ENCODE data around the gene USP15.
A peak's percentile ranks its signal among the peaks of the same experiment; 100 is the strongest.

Gene USP15

DNA sequence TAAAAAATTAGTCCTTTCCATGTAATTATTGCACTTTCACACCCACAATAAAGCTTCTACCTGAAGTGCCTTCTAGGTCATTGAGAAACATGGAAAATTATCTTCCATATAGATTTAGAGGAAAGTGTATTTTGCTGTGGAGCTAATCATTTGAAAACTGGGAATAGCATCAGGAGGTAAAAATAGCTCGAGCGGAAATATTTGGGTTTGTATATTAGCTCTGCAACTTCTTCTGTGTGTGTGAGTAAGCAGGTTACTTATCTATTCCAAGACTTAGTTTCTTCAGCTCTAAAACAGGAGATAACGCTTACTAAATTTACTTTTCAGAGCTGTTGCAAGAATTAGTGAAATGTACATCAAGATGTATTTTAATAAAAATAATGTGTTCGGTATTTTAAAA lies 111.5 kb downstream of the USP15 start:
- DNase-seq, result no peak
- ATAC-seq, result no peak

DNA sequence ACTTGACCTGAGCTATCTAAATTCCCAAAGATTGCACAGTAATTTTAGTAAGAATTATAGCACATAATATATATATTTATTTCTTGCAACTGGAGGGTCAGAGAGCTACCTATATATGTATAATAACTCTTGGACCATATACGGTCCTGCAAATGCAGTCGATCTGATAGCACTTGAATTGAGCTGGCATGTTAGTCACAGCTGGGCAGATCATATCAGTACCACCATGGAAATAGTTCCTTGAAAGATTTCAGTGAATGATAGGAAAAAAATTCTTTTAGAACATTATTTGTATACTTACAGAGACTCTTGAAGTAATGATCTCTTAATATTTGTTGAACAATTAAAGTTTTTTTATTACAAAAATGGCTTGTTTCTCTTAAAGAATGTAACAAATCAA lies 111.9 kb downstream of the USP15 start:
- ATAC-seq (no peak), DNase-seq (no peak)

DNA sequence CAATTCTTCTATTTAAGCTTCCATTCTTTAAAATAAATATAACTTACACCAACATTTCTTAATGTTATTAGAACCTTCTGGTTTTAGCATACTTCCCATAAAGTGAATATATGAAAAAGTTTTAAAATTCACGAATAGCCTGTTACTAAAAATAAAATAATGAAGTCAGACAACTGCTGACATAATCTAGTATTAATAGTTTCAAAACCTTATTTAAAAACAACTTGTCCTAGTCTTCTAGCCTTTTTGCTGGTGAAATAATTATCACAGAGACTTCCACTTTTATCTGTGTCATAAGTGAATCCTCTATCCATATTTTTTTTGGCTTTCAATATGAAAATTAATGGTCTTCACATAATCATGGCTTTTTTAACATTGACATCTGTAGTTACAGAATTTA lies 112.6 kb downstream of the USP15 start:
- no peak for ATAC-seq

DNA sequence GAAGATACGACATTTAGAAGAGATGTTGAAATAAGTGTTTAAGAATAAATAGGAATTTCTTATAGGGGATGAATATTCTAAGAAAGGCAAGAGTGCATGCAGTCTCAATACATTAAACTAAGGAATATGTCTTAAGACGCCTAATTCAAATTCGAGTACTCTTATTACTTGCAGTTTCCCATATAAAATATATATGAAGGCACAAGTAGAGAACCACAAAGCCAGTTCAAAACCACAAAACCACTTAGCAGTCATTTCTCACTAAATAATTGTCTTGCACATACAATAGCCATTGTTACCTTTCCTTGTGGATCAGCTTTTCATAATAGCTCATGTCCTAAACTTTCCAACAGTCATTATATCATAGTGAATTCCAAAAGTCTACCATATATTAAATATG lies 115.4 kb downstream of the USP15 start:
- no peak for DNase-seq
- peak; percentile 23 for ATAC-seq

More for the DNA sequence above, 112.6 kb downstream of the USP15 start:
- DNase-seq, result no peak

DNA sequence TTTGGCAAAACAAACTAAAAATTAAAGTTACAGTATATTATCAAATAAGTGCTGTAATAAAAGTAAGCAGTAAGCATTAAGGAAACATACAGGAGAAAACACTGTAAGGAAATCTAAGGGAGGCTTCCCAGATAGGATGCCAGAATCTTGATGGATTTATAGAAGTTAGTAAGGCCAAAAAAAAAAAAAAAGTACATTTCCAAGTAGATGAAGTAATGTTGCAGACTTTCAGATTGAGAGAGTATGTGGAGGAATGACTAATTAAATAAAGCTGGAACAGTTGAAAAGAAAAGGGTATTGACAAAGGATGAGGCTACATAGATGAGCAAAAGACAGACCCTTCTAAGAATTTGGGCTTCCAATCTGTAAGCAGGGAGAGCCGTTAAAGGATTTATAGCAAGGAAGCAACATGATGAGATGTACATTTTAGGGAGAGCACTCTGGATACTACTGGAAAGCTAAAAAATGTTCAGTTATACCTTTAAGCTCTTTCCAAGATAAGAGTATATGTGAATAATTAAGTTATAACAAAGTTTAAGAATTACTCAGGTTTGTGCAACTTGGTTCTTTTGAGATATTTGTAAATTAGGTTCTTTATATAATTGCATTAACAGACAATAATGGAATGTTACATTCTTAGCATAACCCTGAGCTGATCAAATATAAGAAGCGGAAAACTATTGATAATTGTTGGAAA lies 119.0 kb downstream of the USP15 start:
- DNase-seq, result no peak
- ATAC-seq, result no peak

DNA sequence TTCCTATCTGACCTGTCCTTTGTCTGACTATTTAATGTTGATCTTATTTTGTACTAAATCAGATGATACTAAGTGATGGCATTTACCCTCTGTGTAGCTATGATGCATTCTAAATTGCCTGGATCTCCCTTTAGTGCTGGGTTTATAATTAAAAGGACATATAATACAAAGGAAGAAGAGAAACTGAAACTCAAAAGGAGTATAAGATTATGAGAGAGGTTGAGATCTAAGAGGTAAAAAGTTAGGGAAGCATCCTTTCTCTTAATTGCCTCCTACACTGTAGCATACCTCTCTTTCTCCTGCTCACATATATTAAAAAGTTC lies 119.5 kb downstream of the USP15 start:
- no peak for ATAC-seq
- no peak for DNase-seq

DNA sequence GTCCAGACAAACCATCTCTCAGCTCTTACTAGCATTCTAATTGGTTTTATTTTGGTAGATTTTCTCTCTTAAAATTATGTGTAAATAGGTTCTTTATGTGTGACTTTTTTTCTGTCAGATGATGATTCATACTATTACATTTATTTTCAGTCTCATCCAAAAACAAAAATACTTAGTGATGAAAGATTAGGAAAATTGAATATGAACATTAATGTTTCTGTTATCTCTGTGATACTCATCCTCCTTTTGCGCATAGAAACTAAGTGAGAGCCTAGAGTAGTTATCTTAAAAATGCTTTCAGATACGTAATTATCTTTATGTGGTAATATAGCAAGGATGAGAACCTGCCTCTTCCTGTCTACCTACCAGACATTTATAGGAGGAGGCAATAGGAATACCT lies 122.3 kb downstream of the USP15 start:
- DNase-seq, result no peak
- ATAC-seq, result no peak

DNA sequence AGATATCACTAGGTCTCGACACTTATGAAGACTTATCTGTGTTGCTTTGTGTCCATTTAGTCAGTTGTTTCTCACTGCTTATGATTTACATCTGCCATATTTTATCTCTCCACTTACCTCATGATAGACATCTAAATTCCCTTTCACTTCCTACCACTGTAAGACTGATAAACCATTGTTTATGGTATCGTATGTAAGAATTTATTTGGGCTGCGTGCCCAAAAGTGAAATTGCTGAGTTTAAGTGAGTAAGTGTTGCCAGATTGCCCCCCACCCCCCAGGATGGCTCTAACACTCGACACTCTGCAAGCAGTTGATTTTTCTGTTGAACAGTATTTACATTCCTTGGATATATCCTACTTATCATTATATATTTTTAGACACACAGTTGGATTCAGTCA lies 136.5 kb downstream of the USP15 start:
- no peak for DNase-seq
- ATAC-seq, result no peak

DNA sequence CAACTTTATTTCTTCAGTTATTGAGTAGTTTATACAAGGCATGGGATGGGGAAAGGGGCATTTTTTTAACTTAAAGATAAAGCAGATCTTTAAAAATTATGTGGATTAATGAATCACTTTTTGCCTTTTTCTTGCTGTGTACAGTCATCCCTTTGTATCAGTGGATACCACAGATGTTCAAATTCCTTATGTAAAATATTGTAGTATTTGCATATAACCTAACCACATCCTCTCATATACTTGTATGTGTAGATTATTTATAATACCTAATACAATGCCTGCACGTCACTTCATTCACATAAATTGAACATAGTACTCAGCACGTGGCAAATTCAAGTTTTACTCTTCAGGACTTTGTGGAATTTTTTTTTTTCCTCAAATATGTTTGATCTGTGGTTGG lies 139.9 kb downstream of the USP15 start:
- ATAC-seq (no peak), DNase-seq (no peak)

DNA sequence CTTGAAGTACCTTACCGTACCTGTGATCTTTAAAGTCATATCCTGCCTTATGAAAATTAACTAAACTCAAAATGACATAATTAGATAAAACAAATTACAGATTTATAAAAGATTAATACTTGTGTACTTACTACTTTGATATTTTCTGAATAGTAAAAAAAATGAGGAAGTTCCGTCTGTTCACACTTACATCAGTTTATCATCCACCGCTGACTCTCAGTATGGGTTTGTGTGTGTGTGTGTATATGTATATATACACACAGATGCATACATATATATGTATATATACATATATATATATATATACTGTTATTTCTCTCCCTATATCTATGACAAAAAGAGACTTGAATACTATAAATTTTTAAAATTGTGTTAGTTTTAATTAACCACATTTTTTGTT lies 141.4 kb downstream of the USP15 start:
- ATAC-seq, result no peak
- no peak for DNase-seq

DNA sequence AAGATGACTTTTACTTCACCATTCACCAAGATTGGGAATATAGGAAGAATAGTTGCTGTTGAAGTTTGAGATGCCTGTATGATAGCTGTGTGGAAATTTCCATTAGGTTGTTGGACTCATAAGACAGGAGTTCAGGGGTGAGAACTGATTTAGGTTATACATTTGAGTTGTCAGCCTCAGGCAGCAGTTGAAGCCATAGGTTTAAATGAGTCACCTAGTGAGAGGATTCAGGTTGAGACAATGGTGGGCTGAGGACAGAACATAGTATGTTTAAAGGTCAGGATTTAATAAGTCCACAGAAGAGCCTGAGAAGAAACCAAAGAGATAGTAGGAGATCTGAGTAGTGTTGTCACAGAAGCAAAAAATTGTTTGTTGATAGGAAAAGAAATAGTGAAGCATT lies 142.8 kb downstream of the USP15 start:
- ATAC-seq, result peak; percentile 96

DNA sequence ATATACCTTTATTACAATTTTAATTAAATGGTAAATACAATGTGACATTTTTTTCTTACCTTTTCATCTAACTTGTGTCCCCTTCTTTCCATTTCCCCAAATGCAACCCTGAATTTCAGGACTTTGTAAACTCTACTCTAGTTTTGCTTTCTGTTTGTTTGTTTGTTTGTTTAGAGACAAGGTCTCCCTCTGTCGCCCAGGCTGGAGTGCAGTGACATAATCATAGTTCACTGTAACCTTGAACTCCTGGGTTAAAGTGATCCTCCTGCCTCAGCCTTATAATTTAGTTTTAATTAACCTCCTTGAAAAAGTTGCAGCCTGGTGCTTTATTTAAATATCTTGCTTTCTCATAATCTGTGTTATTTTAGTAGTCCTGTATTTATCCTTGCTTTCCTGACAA lies 147.4 kb downstream of the USP15 start:
- ATAC-seq, result no peak
- no peak for DNase-seq

More for the DNA sequence above, 142.8 kb downstream of the USP15 start:
- DNase-seq, result no peak

DNA sequence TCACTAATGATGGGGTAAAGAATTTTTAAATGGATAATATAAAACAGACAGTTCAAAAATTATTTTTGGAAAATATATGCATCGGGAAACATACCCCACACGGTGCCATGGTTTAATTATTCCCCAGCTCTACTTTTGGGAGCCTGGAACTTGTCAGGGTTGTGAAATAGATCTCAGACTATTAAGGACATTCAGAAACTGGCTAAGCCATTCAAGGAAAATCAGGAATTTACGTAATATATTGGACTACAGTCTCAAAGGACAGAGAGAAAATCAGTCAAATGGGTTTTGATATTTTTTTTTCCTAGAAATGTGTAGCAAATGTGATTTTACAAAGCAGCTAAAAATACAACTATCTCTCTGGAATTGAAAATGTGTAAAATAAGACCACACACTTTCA lies 148.9 kb downstream of the USP15 start:
- no peak for ATAC-seq
- no peak for DNase-seq

DNA sequence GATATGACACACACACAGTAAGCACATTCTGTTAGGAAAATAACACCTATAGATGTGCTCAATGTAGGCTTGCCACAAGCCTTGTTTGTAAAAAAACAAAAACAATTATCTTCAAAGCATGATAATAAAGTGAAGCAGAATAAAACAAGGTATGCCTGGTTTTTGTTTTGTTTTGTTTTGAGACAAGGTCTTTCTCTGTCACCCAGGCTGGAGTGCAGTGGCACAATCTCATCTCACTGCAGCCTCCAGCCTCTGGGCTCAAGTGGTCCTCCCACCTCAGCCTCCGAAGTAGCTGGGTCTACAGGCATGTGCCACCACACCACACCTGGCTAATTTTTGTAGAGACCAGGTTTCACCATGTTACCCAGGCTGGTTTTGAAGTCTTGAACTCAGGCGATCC lies 154.0 kb downstream of the USP15 start:
- DNase-seq, result no peak

DNA sequence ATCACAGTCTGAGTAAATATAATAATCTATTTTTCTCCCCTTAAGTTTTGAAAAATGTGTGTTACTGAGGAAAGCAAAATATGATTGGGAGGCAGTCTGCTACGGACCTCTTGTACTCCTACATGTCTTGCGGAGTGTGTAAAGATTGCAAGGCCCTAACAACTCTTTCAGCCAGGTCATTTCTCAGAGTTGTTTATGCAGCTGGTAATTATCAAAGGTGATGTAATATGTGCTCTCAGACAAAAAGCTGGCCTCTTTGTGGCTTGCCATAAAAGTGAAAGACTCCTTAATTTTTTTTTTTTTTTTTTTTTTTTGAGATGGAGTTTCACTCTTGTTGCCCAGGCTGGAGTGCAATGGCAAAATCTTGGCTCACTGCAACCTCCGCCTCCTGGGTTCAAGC lies 165.9 kb downstream of the USP15 start:
- no peak for DNase-seq
- ATAC-seq, result no peak

More for the DNA sequence above, 154.0 kb downstream of the USP15 start:
- ATAC-seq, result no peak

DNA sequence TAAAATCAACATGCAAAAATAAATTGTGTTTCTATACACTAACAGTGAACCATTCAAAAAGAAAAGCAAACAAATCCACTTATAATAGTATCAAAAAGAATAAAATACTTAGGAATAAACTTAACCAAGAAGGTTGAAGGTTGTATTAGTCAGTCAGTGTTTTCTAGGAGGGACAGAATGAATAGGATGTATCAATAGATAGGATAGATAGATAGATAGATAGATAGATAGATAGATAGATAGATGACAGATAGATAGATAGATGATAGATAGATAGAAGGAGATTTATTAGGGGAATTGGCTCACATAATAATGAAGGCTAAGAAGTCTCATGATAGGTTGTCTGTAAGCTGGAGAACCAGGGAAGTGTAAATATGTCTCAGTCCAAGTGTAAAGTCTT lies 169.3 kb downstream of the USP15 start:
- DNase-seq, result no peak
- no peak for ATAC-seq

DNA sequence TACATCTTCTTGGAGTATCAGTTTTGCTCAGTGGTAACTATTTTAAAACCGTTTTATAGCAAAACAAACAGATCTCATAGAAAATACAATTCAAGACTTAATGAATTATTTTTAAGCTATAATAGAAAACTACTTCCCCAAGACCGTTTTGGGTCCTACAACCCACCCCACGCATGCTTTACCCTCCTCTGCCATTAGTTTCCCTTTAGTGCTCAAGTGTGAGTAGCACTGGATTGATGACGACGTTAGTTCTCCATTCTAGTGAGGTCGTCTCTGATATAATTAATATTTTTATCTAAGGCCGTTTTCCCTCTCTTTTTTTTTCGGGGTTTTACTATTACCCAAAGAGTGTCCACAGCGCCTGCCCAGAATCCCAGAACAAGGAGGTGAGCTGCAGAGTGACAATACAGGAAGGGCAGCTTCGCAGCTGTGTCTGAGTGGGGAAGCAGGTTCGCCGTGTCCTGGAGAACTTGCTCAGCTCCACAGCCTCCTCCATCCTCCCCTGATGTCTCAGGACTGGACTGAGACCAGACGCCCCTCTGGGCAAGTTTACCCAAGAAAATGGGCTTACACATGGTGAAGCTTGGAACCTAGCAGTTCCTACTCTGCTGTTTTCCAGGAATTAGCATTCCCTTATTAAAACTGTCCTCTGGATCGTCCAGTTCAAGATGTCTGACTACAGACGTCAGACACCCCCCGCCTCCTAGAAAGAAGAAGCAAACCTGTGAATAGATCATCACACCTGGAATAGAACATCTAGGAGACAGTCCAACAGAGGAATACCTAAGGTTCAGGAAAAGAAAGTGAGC lies 174.5 kb downstream of the USP15 start:
- no peak for DNase-seq
- ATAC-seq, result no peak

DNA sequence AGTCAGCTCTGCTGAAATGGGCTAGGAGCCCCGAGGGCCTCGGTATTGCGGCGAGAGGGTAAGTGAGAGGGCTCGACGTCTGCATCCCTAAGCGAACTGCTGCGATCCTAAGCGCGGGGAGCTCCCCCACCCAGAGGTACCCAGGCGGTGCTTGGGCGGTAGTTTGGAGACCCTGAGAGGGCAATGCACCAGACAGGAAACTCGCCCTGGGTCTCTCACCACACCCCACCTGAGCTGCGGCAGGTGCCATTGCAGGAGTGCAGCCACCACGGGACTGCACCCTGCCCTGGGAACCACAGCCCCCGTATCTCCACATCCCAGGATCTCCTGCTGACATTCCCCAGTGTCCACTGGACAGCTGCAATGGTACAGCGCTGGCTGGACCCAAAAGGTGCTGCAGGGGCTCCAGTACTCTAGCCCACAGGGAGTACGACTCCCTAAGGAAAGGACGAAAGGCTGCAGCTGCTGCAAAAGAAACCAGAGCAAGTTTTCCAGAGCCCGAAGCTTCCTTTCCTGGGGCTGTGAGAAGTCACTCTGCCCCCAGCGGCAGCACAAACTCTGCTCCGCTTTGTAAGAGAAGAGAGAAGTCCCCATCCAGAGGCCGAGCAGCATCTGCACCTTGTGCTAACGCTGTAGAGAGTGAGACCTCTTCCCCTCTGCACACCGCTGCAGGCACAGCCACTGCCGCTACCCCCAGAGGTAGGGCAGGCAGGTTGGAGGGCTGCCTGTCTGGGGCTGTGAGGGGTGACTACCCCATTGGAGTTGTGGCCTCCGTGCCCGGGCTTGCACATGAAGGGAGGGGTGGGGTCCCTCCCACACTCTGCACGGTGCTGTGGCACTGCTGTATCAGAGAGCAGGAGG lies 175.3 kb downstream of the USP15 start:
- ATAC-seq, result peak; percentile 82

DNA sequence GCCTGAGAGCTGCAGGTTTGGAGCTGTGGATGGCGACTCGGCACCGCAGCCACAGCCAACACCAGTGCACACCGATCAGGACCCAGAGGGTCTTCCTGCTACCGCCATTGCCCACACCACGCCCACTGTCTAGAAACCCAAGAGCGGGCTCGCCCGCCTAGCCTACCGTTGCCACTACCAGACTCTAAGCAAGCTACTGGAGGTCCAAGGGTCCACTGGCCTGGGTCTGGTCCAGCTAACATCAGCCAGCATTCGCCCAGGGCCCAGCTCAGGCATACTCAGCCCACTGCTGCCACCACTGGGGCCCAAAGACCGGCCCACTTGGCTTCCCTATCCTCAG lies 175.9 kb downstream of the USP15 start:
- no peak for DNase-seq
- ATAC-seq, result no peak

More for the DNA sequence above, 175.3 kb downstream of the USP15 start:
- DNase-seq, result peak; percentile 41

DNA sequence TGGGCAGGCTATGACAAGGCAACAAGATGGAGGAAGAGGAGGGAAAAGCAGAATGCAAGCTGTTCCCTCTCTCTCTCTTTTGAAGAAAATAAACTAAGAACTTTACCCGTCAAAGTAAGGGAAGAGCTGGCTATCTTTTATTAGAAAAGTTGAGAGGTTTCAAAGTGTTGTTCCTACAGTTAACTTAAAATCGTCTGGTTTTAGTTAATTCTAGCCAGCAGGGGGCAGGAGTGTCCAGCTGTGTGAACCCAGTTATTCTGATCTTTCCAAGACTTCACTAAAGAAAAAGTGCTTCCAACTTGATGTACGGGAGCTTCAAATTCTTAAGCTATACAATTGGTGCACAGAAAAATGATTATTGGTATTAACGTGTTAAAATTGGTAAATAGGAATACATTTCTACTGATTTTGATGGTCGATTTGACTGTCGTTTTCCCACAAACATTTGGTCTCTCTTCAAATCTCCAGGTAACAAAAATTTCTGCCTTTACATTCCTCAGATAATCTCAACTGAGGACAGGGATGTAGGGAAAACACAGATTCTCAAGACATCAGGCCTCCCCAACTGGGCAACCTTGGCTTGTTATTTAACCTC lies 178.0 kb downstream of the USP15 start:
- DNase-seq, result peak; percentile 60
- ATAC-seq, result no peak

DNA sequence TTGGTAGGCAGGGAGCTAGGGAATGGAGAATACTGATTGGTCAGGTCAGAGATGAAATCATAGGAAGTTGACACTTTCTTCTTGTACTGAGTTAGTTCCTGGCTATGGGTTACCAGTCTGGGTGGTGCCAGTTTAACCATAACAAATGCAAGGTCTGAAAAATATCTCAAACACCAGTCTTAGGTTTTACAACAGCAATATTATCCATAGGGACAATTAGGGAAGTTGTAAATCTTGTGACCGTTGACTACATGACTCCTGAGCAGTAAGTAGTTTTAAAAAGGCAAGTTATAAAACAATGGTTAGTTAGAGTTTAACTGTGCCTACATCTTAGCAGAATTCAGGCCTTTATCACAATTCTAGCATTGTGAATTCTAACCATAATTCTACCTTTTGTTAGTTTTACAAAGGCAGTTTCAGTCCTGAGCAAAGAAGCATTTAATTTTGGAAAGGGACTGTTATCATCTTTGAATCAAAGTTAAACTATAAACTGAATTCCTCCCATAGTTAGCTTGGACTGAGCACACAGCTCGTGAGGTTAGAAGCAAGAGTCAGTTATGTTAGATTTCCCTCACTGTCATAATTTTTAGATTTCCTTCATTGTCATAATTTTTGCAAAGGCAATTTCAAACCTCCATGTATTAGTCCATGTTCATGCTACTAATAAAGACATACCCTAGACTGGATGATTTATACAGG lies 186.7 kb downstream of the USP15 start:
- DNase-seq (no peak), ATAC-seq (no peak)

DNA sequence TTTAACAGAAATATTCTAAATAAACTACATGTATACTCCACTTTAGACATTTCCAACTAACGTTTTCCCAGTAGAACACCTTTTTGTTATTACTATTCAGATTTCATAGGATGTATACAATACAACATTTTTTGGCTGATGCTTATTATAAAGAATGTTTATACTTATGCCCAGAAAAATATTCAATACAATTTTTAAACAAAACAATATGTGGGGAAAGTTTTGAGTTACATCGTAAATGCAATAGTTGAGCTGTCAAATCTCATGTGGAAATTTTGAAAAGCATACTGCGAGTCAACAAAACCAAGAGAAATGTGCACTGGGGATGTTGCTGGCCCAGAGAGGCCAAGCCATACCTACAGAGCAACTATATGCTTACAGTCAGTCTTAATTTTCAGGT lies 188.2 kb downstream of the USP15 start:
- no peak for DNase-seq
- no peak for ATAC-seq

All from stimulated activated naive CD8-positive, alpha-beta T cell treated with anti-CD3 and anti-CD28 coated beads, Interleukin-15, Interleukin-2, amounts not matched to agents 100 U/mL and 50 U/mL, for 24 hours (primary cell).